ENCODE results near the gene NYNRIN. TPM values are rescaled to one million over a fixed set of nuclear protein-coding genes. Genes with fewer than 3 reads are reported as not detected.

Gene NYNRIN
- total RNA-seq, 4 donors from 2014 or later, result 3.2 to 15.5 (median 10.3) TPM

GRCh38 chr14:24404814-24405213 is 6.0 kb downstream of the NYNRIN start:
- peaks cover 0 to 17% (median 0%) of the 10 kb centered on the region in 4 donors for H3K4me1 ChIP-seq
- no peak for DNase-seq
- TF ChIP-seq POLR2A (IDR thresholded peaks at IDR 0.05) (no peak), CTCF (IDR thresholded peaks at IDR 0.05) (no peak)
- H3K27me3 ChIP-seq, result no peaks in the 10 kb centered on the region
- no peaks in the 10 kb centered on the region for H3K9me3 ChIP-seq
- H3K4me3 ChIP-seq, result no peak overlapping the region
- H3K36me3 ChIP-seq, result peaks cover 0 to 12% (median 0%) of the 10 kb centered on the region in 3 donors
- no peak overlapping the region for H3K27ac ChIP-seq

DNA sequence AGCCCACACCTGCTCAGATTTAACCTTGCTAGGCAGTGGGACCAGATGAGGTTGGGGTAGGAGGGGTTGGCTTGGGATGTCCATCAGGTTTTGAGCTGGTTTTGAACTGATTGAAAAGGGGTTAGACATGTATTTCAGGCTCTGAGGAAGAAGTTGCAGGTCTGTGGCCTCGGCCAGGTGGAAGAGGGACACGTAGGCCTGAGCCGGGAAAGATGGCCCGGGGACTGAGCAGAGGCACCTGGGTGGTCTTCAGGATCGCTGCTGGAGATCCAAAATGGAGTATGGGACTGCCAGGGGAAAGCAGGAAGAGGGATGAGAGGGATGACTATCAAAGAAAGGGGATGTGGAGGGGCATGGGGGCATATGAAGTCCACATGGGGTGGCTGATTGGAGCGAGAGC is 7.6 kb downstream of the NYNRIN start:
- Histone ChIP-seq H3K27ac (no peak overlapping the region), H3K4me3 (no peak overlapping the region), H3K27me3 (no peaks in the 10 kb centered on the region), H3K4me1 (peaks cover 0 to 4% (median 0%) of the 10 kb centered on the region in 4 donors), H3K36me3 (peaks cover 0 to 12% (median 0%) of the 10 kb centered on the region in 3 donors), H3K9me3 (no peaks in the 10 kb centered on the region)
- no peak for DNase-seq
- TF ChIP-seq POLR2A (IDR thresholded peaks at IDR 0.05), result no peak
- no peak for TF ChIP-seq CTCF (IDR thresholded peaks at IDR 0.05)

DNA sequence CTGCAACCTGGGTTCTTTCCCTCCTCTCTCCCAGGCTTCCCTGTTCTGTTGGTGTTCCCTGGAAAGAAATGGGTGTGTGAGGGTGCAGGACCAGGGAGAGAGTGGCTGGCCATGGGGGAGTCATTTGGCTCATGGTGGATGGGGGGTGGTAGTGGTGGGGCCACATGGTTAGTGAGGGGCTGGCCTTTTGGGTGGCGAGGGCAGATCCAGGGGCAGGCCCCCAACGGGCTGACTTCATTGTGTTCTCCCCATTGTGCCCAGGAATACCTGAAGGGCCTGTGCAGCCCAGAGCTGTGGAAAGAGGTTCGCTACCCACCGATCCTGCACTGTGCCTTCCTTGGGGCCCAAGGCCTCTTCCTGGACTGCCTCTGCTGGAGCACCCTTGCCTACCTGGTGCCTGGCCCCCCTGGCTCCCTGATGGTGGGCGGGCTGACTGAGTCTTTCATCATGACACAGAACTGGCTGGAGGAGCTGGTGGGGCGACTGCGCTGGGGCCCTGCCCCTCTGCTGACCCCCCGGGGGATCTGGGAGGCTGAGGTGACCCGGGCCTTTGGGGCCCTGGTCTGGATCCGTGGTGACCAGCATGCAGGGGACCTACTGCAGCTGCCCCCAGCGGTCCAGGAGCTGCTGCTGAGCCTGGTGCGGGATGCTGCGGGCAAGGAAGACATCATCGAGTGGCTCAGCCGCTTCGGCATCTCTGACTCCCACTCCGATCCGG is 9.0 kb downstream of the NYNRIN start:
- TF ChIP-seq POLR2A (IDR thresholded peaks at IDR 0.05), result no peak
- no peak for TF ChIP-seq CTCF (IDR thresholded peaks at IDR 0.05)
- peak in 1 of 3 donors; percentile 34 for DNase-seq
- Histone ChIP-seq H3K36me3 (peaks cover 0 to 13% (median 0%) of the 10 kb centered on the region in 3 donors), H3K4me3 (no peak overlapping the region), H3K4me1 (no peaks in the 10 kb centered on the region), H3K27me3 (no peaks in the 10 kb centered on the region), H3K9me3 (no peaks in the 10 kb centered on the region), H3K27ac (no peak overlapping the region)

GRCh38 chr14:24408764-24409163 is 10.0 kb downstream of the NYNRIN start:
- TF ChIP-seq POLR2A (IDR thresholded peaks at IDR 0.05) (no peak), CTCF (IDR thresholded peaks at IDR 0.05) (no peak)
- H3K4me3 ChIP-seq, result no peak overlapping the region
- no peaks in the 10 kb centered on the region for H3K27me3 ChIP-seq
- no peaks in the 10 kb centered on the region for H3K4me1 ChIP-seq
- no peaks in the 10 kb centered on the region for H3K9me3 ChIP-seq
- no peak overlapping the region for H3K27ac ChIP-seq
- peaks cover 0 to 21% (median 0%) of the 10 kb centered on the region in 3 donors for H3K36me3 ChIP-seq
- peak in 1 of 3 donors; percentile 32 for DNase-seq

DNA sequence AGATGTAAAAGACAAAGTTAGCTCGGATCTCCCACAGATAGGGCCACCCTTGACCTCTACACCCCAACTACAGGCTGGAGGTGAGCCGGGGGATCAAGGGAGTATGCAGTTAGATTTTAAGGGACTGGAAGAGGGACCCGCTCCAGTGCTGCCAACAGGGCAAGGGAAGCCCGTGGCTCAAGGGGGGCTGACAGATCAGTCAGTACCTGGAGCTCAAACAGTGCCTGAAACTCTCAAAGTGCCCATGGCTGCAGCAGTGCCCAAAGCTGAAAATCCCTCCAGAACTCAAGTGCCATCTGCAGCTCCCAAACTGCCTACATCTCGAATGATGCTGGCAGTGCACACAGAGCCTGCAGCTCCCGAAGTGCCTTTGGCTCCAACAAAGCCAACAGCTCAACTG is 10.4 kb downstream of the NYNRIN start:
- no peak overlapping the region for H3K27ac ChIP-seq
- peak in 1 of 3 donors; percentile 30 for DNase-seq
- TF ChIP-seq POLR2A (IDR thresholded peaks at IDR 0.05) (no peak), CTCF (IDR thresholded peaks at IDR 0.05) (no peak)
- H3K36me3 ChIP-seq, result peaks cover 0 to 25% (median 0%) of the 10 kb centered on the region in 3 donors
- no peaks in the 10 kb centered on the region for H3K9me3 ChIP-seq
- H3K4me3 ChIP-seq, result no peak overlapping the region
- no peaks in the 10 kb centered on the region for H3K27me3 ChIP-seq
- H3K4me1 ChIP-seq, result no peaks in the 10 kb centered on the region

Measured in Peyer's patch (tissue), 4 donors.